Measurements from ENCODE around the gene ASMT.
"Not testable (repeated sequence)": the region's sequence is repeated elsewhere in the genome, so short reads cannot be mapped to it uniquely, and the experiment has no call there.

ASMT gene

DNA sequence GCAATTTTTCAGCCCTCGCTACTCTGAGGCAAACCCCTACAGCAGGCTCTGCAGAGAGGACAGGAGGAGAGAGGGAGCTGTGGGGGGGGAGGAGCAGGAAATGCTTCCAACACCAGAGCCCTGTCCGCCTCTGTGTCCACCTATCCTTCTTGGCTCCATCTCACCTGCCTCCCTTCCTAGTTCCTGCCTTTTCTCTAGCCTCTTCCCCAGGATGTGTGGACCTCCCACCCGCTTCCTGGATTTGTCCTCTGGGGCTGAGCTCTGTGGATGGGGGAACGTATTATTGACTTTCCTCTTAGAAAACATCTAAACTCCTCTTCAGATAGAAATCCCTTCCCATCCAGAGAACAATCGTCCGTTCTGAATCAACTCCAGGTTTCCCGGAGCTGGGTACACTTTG, 14.4 kb downstream of the ASMT start:
- H3K9me3 ChIP-seq (ENCODE audit: low read length): no peaks in the 10 kb centered on the region
- H2AFZ ChIP-seq (ENCODE audit: low read depth, low read length): no peak overlapping the region
- H3K4me3 ChIP-seq (ENCODE audit: low read length): no peak overlapping the region
- H3K27me3 ChIP-seq (ENCODE audit: insufficient read depth, low read length): no peaks in the 10 kb centered on the region
- no peaks in the 10 kb centered on the region for H3K36me3 ChIP-seq (ENCODE audit: insufficient read depth, low read length)
- H3K4me1 ChIP-seq (ENCODE audit: insufficient read depth, low read length): no peaks in the 10 kb centered on the region

DNA sequence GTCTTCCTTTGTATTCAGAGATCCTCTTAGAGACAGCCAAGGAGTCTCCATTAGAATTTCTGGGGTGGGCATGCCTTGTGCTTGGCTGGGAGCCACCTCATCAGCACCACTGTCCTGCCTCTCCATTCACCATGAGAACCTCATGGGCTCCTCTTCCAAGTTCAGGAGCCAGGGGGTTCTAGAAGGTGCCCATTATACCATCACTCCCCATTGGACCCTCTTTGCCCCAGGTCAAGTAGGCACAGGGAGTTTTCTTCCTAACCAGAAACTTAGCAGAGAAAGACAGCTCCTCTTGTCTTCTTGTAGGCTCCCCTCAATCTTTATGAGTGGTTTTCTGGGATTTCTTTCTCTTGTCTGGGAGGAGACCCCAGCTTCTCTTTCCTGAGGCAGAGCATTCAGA, 31.1 kb downstream of the ASMT start:
- no peak overlapping the region for H3K4me3 ChIP-seq (ENCODE audit: low read length)
- H2AFZ ChIP-seq (ENCODE audit: low read depth, low read length): no peak overlapping the region
- H3K36me3 ChIP-seq (ENCODE audit: insufficient read depth, low read length): no peaks in the 10 kb centered on the region
- peaks cover 5% of the 10 kb centered on the region for H3K9me3 ChIP-seq (ENCODE audit: low read length)
- peaks cover 4% of the 10 kb centered on the region for H3K4me1 ChIP-seq (ENCODE audit: insufficient read depth, low read length)
- H3K27me3 ChIP-seq (ENCODE audit: insufficient read depth, low read length): no peaks in the 10 kb centered on the region

GRCh38 chrX:1649621-1650020, 34.8 kb downstream of the ASMT start:
- Histone ChIP-seq H3K4me1 (ENCODE audit: insufficient read depth, low read length) (peaks cover 4% of the 10 kb centered on the region), H3K4me3 (ENCODE audit: low read length) (no peak overlapping the region), H3K36me3 (ENCODE audit: insufficient read depth, low read length) (no peaks in the 10 kb centered on the region), H3K27me3 (ENCODE audit: insufficient read depth, low read length) (no peaks in the 10 kb centered on the region), H2AFZ (ENCODE audit: low read depth, low read length) (peak overlapping the region; percentile 10), H3K9me3 (ENCODE audit: low read length) (peaks cover 5% of the 10 kb centered on the region)

DNA sequence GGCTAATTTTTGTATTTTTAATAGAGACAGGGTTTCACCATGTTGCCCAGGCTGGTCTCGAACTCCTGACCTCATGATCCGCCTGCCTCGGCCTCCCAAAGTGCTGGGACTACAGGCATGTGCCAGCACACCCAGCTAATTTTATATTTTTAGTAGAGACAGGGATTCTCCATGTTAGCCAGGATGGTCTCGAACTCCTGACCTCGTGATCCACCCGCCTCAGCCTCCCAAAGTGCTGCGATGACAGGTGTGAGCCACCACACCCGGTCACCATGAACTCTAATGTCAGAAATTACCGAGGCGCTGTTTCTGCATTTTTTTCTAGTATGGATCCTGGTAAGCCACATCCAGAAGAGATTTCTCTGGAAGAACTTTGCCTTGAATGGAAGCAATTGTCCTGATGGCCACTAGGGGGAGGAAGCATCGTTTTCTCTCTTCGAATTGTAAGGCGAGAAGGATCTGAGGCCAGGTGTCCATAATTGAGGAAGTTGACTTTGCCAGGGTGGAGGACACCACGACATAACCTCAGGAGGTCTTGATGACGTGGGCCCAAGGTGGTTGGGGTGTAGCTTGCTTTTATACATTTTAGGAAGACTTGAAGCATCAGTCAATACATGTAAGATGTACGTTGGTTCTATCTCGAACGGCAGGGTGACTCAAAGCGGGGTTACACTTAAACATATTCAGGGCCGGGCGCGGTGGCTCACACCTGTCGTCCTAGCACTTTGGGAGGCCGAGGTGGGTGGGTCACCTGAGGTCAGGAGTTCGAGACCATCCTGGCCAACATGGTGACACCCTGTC, 37.4 kb downstream of the ASMT start:
- not testable (repeated sequence) for H3K9me3 ChIP-seq (ENCODE audit: low read length)

DNA sequence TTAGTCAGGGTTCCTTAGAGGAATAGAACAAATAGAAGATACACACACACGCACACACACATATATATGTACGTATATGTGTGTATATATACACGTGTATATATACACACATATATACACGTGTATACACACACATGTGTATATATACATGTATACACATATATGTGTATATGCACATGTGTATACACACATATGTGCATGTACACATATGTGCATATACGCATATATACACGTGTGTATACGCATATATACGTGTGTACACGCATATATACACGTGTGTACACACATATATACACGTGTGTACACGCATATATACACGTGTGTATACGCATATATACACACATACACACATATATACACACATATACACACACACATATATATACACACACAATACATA, 41.5 kb downstream of the ASMT start:
- Histone ChIP-seq H2AFZ (ENCODE audit: low read depth, low read length) (no peak overlapping the region), H3K4me1 (ENCODE audit: insufficient read depth, low read length) (peaks cover 12% of the 10 kb centered on the region), H3K36me3 (ENCODE audit: insufficient read depth, low read length) (no peaks in the 10 kb centered on the region), H3K4me3 (ENCODE audit: low read length) (no peak overlapping the region), H3K9me3 (ENCODE audit: low read length) (no peaks in the 10 kb centered on the region), H3K27me3 (ENCODE audit: insufficient read depth, low read length) (no peaks in the 10 kb centered on the region)

More for the DNA sequence above, 37.4 kb downstream of the ASMT start:
- not testable (repeated sequence) for H3K4me1 ChIP-seq (ENCODE audit: insufficient read depth, low read length); H2AFZ ChIP-seq (ENCODE audit: low read depth, low read length); H3K36me3 ChIP-seq (ENCODE audit: insufficient read depth, low read length); H3K27me3 ChIP-seq (ENCODE audit: insufficient read depth, low read length); H3K4me3 ChIP-seq (ENCODE audit: low read length)

- Histone ChIP-seq H3K4me3 (ENCODE audit: low read length) (peak overlapping the region; percentile 27), H2AFZ (ENCODE audit: low read depth, low read length) (peak overlapping the region; percentile 92), H3K36me3 (ENCODE audit: insufficient read depth, low read length) (no peaks in the 10 kb centered on the region), H3K4me1 (ENCODE audit: insufficient read depth, low read length) (peaks cover 12% of the 10 kb centered on the region), H3K27me3 (ENCODE audit: insufficient read depth, low read length) (no peaks in the 10 kb centered on the region), H3K9me3 (ENCODE audit: low read length) (no peaks in the 10 kb centered on the region)
Measured at GRCh38 chrX:1657367-1658070, 42.7 kb downstream of the ASMT start.

DNA sequence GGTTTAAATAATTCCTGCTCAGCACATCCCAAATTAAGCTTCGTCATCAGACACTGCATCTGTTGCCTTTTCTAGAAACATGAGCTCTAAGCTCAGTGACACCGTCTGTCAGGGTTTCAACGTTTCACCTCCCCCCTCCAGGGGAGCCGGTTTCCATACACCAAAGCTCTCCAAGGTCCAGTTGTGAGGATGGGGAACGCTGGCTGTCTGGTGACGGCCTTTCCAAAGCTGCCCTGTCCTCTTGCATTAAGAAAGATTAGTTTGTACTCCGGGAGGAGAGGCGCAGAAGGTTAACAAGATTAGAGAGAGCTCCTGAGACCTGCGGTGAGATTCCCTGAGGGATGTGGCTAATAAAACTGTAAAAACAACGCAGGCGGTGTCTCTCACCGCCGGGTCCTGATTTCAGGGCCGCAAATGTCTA, 43.2 kb downstream of the ASMT start:
- no peaks in the 10 kb centered on the region for H3K27me3 ChIP-seq (ENCODE audit: insufficient read depth, low read length)
- H3K4me3 ChIP-seq (ENCODE audit: low read length): peak overlapping the region; percentile 27
- no peaks in the 10 kb centered on the region for H3K36me3 ChIP-seq (ENCODE audit: insufficient read depth, low read length)
- H2AFZ ChIP-seq (ENCODE audit: low read depth, low read length): peak overlapping the region; percentile 92
- peaks cover 12% of the 10 kb centered on the region for H3K4me1 ChIP-seq (ENCODE audit: insufficient read depth, low read length)
- no peaks in the 10 kb centered on the region for H3K9me3 ChIP-seq (ENCODE audit: low read length)

DNA sequence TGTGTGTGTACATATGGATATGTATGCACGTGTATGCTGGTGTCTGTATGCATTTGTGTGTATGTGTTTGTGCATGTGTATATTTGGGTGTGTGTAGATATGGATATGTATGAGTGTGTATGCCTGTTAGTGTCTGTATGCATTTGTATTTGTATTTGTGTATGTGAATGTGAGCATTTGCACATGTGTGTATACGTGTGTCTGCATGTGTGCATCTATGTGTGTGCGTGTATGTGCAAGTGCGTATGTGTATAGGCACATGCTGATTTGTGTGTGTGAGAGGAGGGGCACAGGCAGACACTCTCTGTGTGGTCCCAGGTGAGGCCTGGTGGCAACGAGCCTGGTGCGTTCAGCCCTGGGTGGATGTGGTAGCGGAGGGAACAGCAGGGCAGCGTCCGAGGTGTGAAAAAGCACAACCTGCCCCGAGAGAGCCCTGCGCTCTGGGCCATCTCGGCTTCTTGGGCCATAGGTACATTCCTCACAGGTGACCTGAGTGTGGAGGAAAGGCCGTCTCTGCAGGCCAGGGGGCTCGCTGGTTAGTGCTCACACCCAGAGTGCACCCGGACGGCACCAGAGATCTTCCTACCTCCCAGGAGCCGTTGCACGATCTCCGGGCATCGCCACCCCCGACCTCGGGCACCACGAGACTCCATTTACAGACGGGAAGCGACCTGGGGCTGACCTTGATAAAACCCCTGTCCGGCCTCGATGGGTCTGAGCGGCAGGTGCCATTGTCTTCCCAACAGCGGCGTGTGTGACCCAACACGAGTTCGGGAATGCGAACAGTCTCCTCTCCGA, 45.0 kb downstream of the ASMT start:
- Histone ChIP-seq H2AFZ (ENCODE audit: low read depth, low read length) (no peak overlapping the region), H3K4me1 (ENCODE audit: insufficient read depth, low read length) (peaks cover 12% of the 10 kb centered on the region), H3K27me3 (ENCODE audit: insufficient read depth, low read length) (no peaks in the 10 kb centered on the region), H3K36me3 (ENCODE audit: insufficient read depth, low read length) (no peaks in the 10 kb centered on the region), H3K9me3 (ENCODE audit: low read length) (no peaks in the 10 kb centered on the region), H3K4me3 (ENCODE audit: low read length) (no peak overlapping the region)

GRCh38 chrX:1661048-1661921, 46.4 kb downstream of the ASMT start:
- no peak overlapping the region for H3K4me3 ChIP-seq (ENCODE audit: low read length)
- no peaks in the 10 kb centered on the region for H3K36me3 ChIP-seq (ENCODE audit: insufficient read depth, low read length)
- no peaks in the 10 kb centered on the region for H3K27me3 ChIP-seq (ENCODE audit: insufficient read depth, low read length)
- H2AFZ ChIP-seq (ENCODE audit: low read depth, low read length): no peak overlapping the region
- no peaks in the 10 kb centered on the region for H3K9me3 ChIP-seq (ENCODE audit: low read length)
- peaks cover 12% of the 10 kb centered on the region for H3K4me1 ChIP-seq (ENCODE audit: insufficient read depth, low read length)

- Histone ChIP-seq H3K4me3 (ENCODE audit: low read length) (no peak overlapping the region), H3K27me3 (ENCODE audit: insufficient read depth, low read length) (no peaks in the 10 kb centered on the region), H3K4me1 (ENCODE audit: insufficient read depth, low read length) (peaks cover 12% of the 10 kb centered on the region), H2AFZ (ENCODE audit: low read depth, low read length) (no peak overlapping the region), H3K9me3 (ENCODE audit: low read length) (peaks cover 3% of the 10 kb centered on the region), H3K36me3 (ENCODE audit: insufficient read depth, low read length) (no peaks in the 10 kb centered on the region)
Measured at GRCh38 chrX:1661922-1662221, 47.0 kb downstream of the ASMT start.

- Histone ChIP-seq H3K4me3 (ENCODE audit: low read length) (no peak overlapping the region), H3K36me3 (ENCODE audit: insufficient read depth, low read length) (no peaks in the 10 kb centered on the region), H2AFZ (ENCODE audit: low read depth, low read length) (no peak overlapping the region), H3K27me3 (ENCODE audit: insufficient read depth, low read length) (no peaks in the 10 kb centered on the region), H3K9me3 (ENCODE audit: low read length) (peaks cover 3% of the 10 kb centered on the region), H3K4me1 (ENCODE audit: insufficient read depth, low read length) (no peaks in the 10 kb centered on the region)
Measured at GRCh38 chrX:1667566-1667965, 52.7 kb downstream of the ASMT start.

GRCh38 chrX:1673337-1673736, 58.5 kb downstream of the ASMT start:
- no peaks in the 10 kb centered on the region for H3K36me3 ChIP-seq (ENCODE audit: insufficient read depth, low read length)
- no peaks in the 10 kb centered on the region for H3K4me1 ChIP-seq (ENCODE audit: insufficient read depth, low read length)
- H3K27me3 ChIP-seq (ENCODE audit: insufficient read depth, low read length): no peaks in the 10 kb centered on the region
- H3K9me3 ChIP-seq (ENCODE audit: low read length): no peaks in the 10 kb centered on the region
- no peak overlapping the region for H3K4me3 ChIP-seq (ENCODE audit: low read length)
- no peak overlapping the region for H2AFZ ChIP-seq (ENCODE audit: low read depth, low read length)
